Islet of Langerhans (tissue), 1 donor: ENCODE measurements around the gene IL4.

Experiments used
- FAIRE-seq: peaks from one replicate; lab custom pipeline; 2011; peaks lifted over from hg19 to GRCh38; lab: Jason Lieb, UNC

The IL4 gene

GRCh38 chr5:132658381-132659302, 15.1 kb upstream of the IL4 start:
- no peak for FAIRE-seq

- FAIRE-seq, result no peak
These were observed 13.9 kb upstream of the IL4 start for GRCh38 chr5:132659598-132660493.

- FAIRE-seq, result no peak
These were observed 12.4 kb upstream of the IL4 start for GRCh38 chr5:132661231-132662003.

GRCh38 chr5:132662004-132662401, 11.8 kb upstream of the IL4 start:
- FAIRE-seq, result no peak

- no peak for FAIRE-seq
These were observed 10.6 kb upstream of the IL4 start for GRCh38 chr5:132662925-132663770.

- FAIRE-seq, result no peak
These were observed 9.8 kb upstream of the IL4 start for GRCh38 chr5:132663771-132664695.

GRCh38 chr5:132664696-132665209, 9.0 kb upstream of the IL4 start:
- no peak for FAIRE-seq

- FAIRE-seq, result no peak
These were observed 8.2 kb upstream of the IL4 start for GRCh38 chr5:132665574-132666080.

GRCh38 chr5:132666310-132667123, 7.3 kb upstream of the IL4 start:
- FAIRE-seq, result no peak

GRCh38 chr5:132667309-132667708, 6.5 kb upstream of the IL4 start:
- FAIRE-seq, result no peak

- no peak for FAIRE-seq
These were observed 5.8 kb upstream of the IL4 start for GRCh38 chr5:132667761-132668705.

GRCh38 chr5:132668706-132669454, 4.9 kb upstream of the IL4 start:
- no peak for FAIRE-seq

GRCh38 chr5:132669455-132669820, 4.4 kb upstream of the IL4 start:
- no peak for FAIRE-seq

- FAIRE-seq, result no peak
These were observed 3.6 kb upstream of the IL4 start for GRCh38 chr5:132669966-132670882.

- no peak for FAIRE-seq
These were observed 2.8 kb upstream of the IL4 start for GRCh38 chr5:132671000-132671399.

GRCh38 chr5:132673488-132673887, 301 bp upstream of the IL4 start:
- FAIRE-seq, result no peak
